GM18505 (cell line): Measurements from ENCODE around the gene TREM2.

Source experiments
- ATAC-seq: cut with Tn5 transposase; IDR thresholded peaks from one replicate; pipeline ENCODE4 v1.9.1; 2021; ENCODE audit not compliant: unreplicated experiment
- POLR2A ChIP-seq: IDR thresholded peaks from 4 replicates; pipeline ENCODE4 v1.6.1; 2011; ENCODE audit warnings: borderline replicate concordance; ENCODE audit not compliant: insufficient read depth, insufficient read length; ENCODE audit errors: extremely low read depth

Gene TREM2

GRCh38 chr6:41162687-41163418, at the start of gene TREM2:
Gene TREM2 (minus strand): TSS chr6:41163116. CDS start chr6:41163082, 34 bp downstream.
- TF ChIP-seq POLR2A = no peak
- no peak for ATAC-seq

GRCh38 chr6:41209547-41210320, 46.8 kb upstream of the TREM2 start:
- no peak for TF ChIP-seq POLR2A
- ATAC-seq = no peak

GRCh38 chr6:41208439-41209106, 45.7 kb upstream of the TREM2 start:
- no peak for ATAC-seq
- TF ChIP-seq POLR2A = no peak

GRCh38 chr6:41204156-41204555, 41.2 kb upstream of the TREM2 start:
- no peak for ATAC-seq
- no peak for TF ChIP-seq POLR2A

- ATAC-seq = no peak
- TF ChIP-seq POLR2A = no peak
These were observed 38.9 kb upstream of the TREM2 start for GRCh38 chr6:41201764-41202173.

GRCh38 chr6:41200901-41201763, 38.2 kb upstream of the TREM2 start, which contains the start of gene TREML2:
Gene TREML2 (minus strand): TSS chr6:41201149. CDS start chr6:41201008, 141 bp downstream.
- TF ChIP-seq POLR2A = peak; percentile 58
- ATAC-seq = no peak

GRCh38 chr6:41200296-41200900, 37.5 kb upstream of the TREM2 start:
- TF ChIP-seq POLR2A = peak; percentile 39
- peak; percentile 33 for ATAC-seq

GRCh38 chr6:41199552-41200246, 36.8 kb upstream of the TREM2 start:
- no peak for TF ChIP-seq POLR2A
- peak; percentile 46 for ATAC-seq

GRCh38 chr6:41197234-41197633, 34.3 kb upstream of the TREM2 start:
- TF ChIP-seq POLR2A = no peak
- ATAC-seq = no peak

GRCh38 chr6:41194386-41194785, 31.5 kb upstream of the TREM2 start:
- ATAC-seq = no peak

GRCh38 chr6:41193884-41194283, 31.0 kb upstream of the TREM2 start:
- no peak for TF ChIP-seq POLR2A
- no peak for ATAC-seq

More at GRCh38 chr6:41194386-41194785, 31.5 kb upstream of the TREM2 start:
- TF ChIP-seq POLR2A = no peak
